ENCODE data around the gene PAPSS2.

GRCh38 chr10:87674943-87675342 lies 15.3 kb downstream of the PAPSS2 start:
- no peak for TF ChIP-seq EZH2 (IDR thresholded peaks at IDR 0.05; ENCODE audit: borderline replicate concordance)
- no peak for TF ChIP-seq CTCF (IDR thresholded peaks at IDR 0.05; ENCODE audit: poor library complexity)
